OCI-LY3 (cell line): ENCODE results near the gene FLOT1.

Experiments used
- H2AFZ ChIP-seq: fragments of 200-600, 300-600 bp; shearing (Covaris generic); 2 replicates; pipeline ENCODE4 v1.6.0; 2014; ENCODE audit warnings: antibody characterized with exemption, low read depth, low read length
- H3K27ac ChIP-seq: fragments of 200-600, 300-600 bp; sonication (generic); 2 replicates; pipeline ENCODE4 v1.5.1; 2014; ENCODE audit warnings: mild to moderate bottlenecking, low read length, moderate library complexity, mixed read lengths
- H3K27me3 ChIP-seq: fragments of 200-600, 300-600 bp; sonication (generic); 2 replicates; pipeline ENCODE4 v1.6.1; 2014; ENCODE audit warnings: low read depth, low read length, mixed read lengths
- H3K36me3 ChIP-seq: fragments of 200-600, 300-600 bp; sonication (generic); replicated peaks from 2 replicates; pipeline ENCODE3; 2014; ENCODE audit warnings: low read depth, low read length, mixed read lengths
- H3K4me1 ChIP-seq: fragments of 300-600, 200-600 bp; sonication (generic); 2 replicates; pipeline ENCODE4 v1.6.1; 2014; ENCODE audit warnings: low read length, mixed read lengths
- H3K4me2 ChIP-seq: fragments of 200-600, 300-600 bp; sonication (generic); 2 replicates; pipeline ENCODE4 v1.6.1; 2014; ENCODE audit warnings: low read length, mixed read lengths
- H3K4me3 ChIP-seq: fragments of 300-600, 200-600 bp; sonication (generic); 2 replicates; pipeline ENCODE4 v1.5.1; 2014; ENCODE audit warnings: antibody characterized with exemption, mild to moderate bottlenecking, low read length, moderate library complexity
- H3K79me2 ChIP-seq: fragments of 300-600, 200-600 bp; shearing (Covaris generic); 2 replicates; pipeline ENCODE4 v1.6.1; 2014; ENCODE audit warnings: mild to moderate bottlenecking, low read length, mixed read lengths
- H3K9ac ChIP-seq: fragments of 300-600, 200-600 bp; shearing (Covaris generic); 2 replicates; pipeline ENCODE4 v1.6.0; 2014; ENCODE audit warnings: mild to moderate bottlenecking, low read length, moderate library complexity
- H3K9me3 ChIP-seq: fragments of 200-600, 300-600 bp; shearing (Covaris generic); 2 replicates; pipeline ENCODE4 v1.6.1; 2014; ENCODE audit warnings: low read length, mixed read lengths; ENCODE audit not compliant: insufficient read depth
- H4K20me1 ChIP-seq: fragments of 200-600, 300-600 bp; sonication (generic); 2 replicates; pipeline ENCODE4 v1.6.1; 2016; ENCODE audit warnings: low read length, mixed read lengths; ENCODE audit not compliant: insufficient read depth
- CTCF ChIP-seq: fragments of 200-600, 300-600 bp; sonication (generic); IDR thresholded peaks from 2 replicates; pipeline ENCODE4 v1.5.1; 2014; ENCODE audit warnings: antibody characterized with exemption, low read length, low read depth
- EZH2phosphoT487 ChIP-seq: fragments of 200-600 bp; shearing (Covaris generic); IDR thresholded peaks from 2 replicates; pipeline ENCODE4 v1.6.1; 2018; ENCODE audit warnings: antibody characterized with exemption, mixed run types, low read depth

The FLOT1 gene

GRCh38 chr6:30727920-30728553 lies 14.4 kb downstream of the FLOT1 start:
- Histone ChIP-seq H3K27me3 (no peaks in the 10 kb centered on the region), H3K9ac (no peak overlapping the region), H2AFZ (no peak overlapping the region), H3K36me3 (peaks cover 25% of the 10 kb centered on the region), H3K4me1 (peaks cover 4% of the 10 kb centered on the region), H3K27ac (no peak overlapping the region), H3K79me2 (peaks cover 25% of the 10 kb centered on the region), H3K4me3 (no peak overlapping the region), H3K4me2 (no peak overlapping the region), H4K20me1 (peaks cover 31% of the 10 kb centered on the region), H3K9me3 (no peaks in the 10 kb centered on the region)
- TF ChIP-seq EZH2phosphoT487, result no peak
- TF ChIP-seq CTCF, result no peak

GRCh38 chr6:30726506-30727413 lies 15.7 kb downstream of the FLOT1 start:
- Histone ChIP-seq H3K36me3 (peaks cover 33% of the 10 kb centered on the region), H2AFZ (no peak overlapping the region), H3K4me3 (no peak overlapping the region), H3K4me1 (peaks cover 10% of the 10 kb centered on the region), H3K4me2 (no peak overlapping the region), H3K9me3 (no peaks in the 10 kb centered on the region), H3K79me2 (peaks cover 38% of the 10 kb centered on the region), H3K9ac (no peak overlapping the region), H3K27me3 (no peaks in the 10 kb centered on the region), H4K20me1 (peaks cover 44% of the 10 kb centered on the region), H3K27ac (no peak overlapping the region)
- no peak for TF ChIP-seq EZH2phosphoT487
- TF ChIP-seq CTCF, result no peak

- Histone ChIP-seq H3K36me3 (peaks cover 40% of the 10 kb centered on the region), H2AFZ (no peak overlapping the region), H3K27ac (no peak overlapping the region), H3K4me3 (no peak overlapping the region), H3K4me2 (no peak overlapping the region), H3K9me3 (no peaks in the 10 kb centered on the region), H3K4me1 (peaks cover 10% of the 10 kb centered on the region), H3K79me2 (peaks cover 47% of the 10 kb centered on the region), H3K27me3 (no peaks in the 10 kb centered on the region), H4K20me1 (peaks cover 48% of the 10 kb centered on the region), H3K9ac (no peak overlapping the region)
- TF ChIP-seq EZH2phosphoT487 (no peak), CTCF (no peak)
These were observed 16.6 kb downstream of the FLOT1 start for GRCh38 chr6:30725713-30726505.
